ENCODE measurements around the gene EFNB2.

EFNB2 gene

GRCh38 chr13:106565127-106565775, 29.8 kb upstream of the EFNB2 start:
- TF ChIP-seq TAF1 (IDR thresholded peaks at IDR 0.05; ENCODE audit: low read depth): no peak
- no peak for TF ChIP-seq USF1 (IDR thresholded peaks at IDR 0.05)
- no peak for TF ChIP-seq RAD21 (IDR thresholded peaks at IDR 0.05; ENCODE audit: low read depth)
- no peak for TF ChIP-seq YY1 (IDR thresholded peaks at IDR 0.05; ENCODE audit: low read depth)
- TF ChIP-seq TCF12 (IDR thresholded peaks at IDR 0.05; ENCODE audit: low read depth): no peak
- TF ChIP-seq EP300 (IDR thresholded peaks at IDR 0.05; ENCODE audit: borderline replicate concordance): no peak
- TF ChIP-seq NFIC (IDR thresholded peaks at IDR 0.05): no peak
- TF ChIP-seq EGR1 (IDR thresholded peaks at IDR 0.05): no peak
- TF ChIP-seq CREB1 (IDR thresholded peaks at IDR 0.05; ENCODE audit: low read depth): no peak
- no peak for TF ChIP-seq CEBPB (IDR thresholded peaks at IDR 0.05)
- TF ChIP-seq, protein P1, sequence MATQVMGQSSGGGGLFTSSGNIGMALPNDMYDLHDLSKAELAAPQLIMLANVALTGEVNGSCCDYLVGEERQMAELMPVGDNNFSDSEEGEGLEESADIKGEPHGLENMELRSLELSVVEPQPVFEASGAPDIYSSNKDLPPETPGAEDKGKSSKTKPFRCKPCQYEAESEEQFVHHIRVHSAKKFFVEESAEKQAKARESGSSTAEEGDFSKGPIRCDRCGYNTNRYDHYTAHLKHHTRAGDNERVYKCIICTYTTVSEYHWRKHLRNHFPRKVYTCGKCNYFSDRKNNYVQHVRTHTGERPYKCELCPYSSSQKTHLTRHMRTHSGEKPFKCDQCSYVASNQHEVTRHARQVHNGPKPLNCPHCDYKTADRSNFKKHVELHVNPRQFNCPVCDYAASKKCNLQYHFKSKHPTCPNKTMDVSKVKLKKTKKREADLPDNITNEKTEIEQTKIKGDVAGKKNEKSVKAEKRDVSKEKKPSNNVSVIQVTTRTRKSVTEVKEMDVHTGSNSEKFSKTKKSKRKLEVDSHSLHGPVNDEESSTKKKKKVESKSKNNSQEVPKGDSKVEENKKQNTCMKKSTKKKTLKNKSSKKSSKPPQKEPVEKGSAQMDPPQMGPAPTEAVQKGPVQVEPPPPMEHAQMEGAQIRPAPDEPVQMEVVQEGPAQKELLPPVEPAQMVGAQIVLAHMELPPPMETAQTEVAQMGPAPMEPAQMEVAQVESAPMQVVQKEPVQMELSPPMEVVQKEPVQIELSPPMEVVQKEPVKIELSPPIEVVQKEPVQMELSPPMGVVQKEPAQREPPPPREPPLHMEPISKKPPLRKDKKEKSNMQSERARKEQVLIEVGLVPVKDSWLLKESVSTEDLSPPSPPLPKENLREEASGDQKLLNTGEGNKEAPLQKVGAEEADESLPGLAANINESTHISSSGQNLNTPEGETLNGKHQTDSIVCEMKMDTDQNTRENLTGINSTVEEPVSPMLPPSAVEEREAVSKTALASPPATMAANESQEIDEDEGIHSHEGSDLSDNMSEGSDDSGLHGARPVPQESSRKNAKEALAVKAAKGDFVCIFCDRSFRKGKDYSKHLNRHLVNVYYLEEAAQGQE (IDR thresholded peaks at IDR 0.05; ENCODE audit: low read depth): no peak
- TF ChIP-seq TEAD4 (IDR thresholded peaks at IDR 0.05): no peak

DNA sequence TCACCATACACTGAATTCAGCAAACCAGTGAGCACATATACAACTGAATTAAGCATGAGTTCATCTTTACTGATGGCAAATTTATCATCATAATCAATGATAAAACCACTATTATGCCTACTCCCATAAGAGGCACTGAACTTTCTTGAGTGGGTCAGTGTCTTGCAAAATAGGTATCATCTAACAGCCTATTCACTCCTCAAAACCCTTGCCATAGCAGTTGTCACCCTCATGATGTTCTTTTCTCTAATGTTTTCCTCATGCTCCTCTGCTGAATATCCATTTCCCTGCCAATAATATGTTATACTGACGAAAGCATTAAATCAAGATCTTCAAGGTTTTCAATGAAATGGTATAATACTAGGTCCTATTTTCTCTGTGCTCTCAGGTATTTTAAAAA, 26.8 kb upstream of the EFNB2 start:
- TF ChIP-seq TEAD4 (IDR thresholded peaks at IDR 0.05) (no peak), YY1 (IDR thresholded peaks at IDR 0.05; ENCODE audit: low read depth) (no peak), TCF12 (IDR thresholded peaks at IDR 0.05; ENCODE audit: low read depth) (no peak), ZBTB7A (IDR thresholded peaks at IDR 0.05; ENCODE audit: low read depth) (no peak), EGR1 (IDR thresholded peaks at IDR 0.05) (no peak), CEBPB (IDR thresholded peaks at IDR 0.05) (no peak), NFIC (IDR thresholded peaks at IDR 0.05) (no peak), USF1 (IDR thresholded peaks at IDR 0.05) (no peak)
- TF ChIP-seq, protein P1 (IDR thresholded peaks at IDR 0.05; ENCODE audit: low read depth): no peak
- TF ChIP-seq, protein P2, sequence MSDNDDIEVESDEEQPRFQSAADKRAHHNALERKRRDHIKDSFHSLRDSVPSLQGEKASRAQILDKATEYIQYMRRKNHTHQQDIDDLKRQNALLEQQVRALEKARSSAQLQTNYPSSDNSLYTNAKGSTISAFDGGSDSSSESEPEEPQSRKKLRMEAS (IDR thresholded peaks at IDR 0.05): no peak

- no peak for TF ChIP-seq CREB1 (IDR thresholded peaks at IDR 0.05; ENCODE audit: low read depth)
- TF ChIP-seq RAD21 (IDR thresholded peaks at IDR 0.05; ENCODE audit: low read depth): no peak
- TF ChIP-seq ZBTB7A (IDR thresholded peaks at IDR 0.05; ENCODE audit: low read depth): no peak
- no peak for TF ChIP-seq USF1 (IDR thresholded peaks at IDR 0.05)
- TF ChIP-seq FOXM1 (IDR thresholded peaks at IDR 0.05; ENCODE audit: borderline replicate concordance, low read depth): no peak
Observed at GRCh38 chr13:106561551-106562170, 26.2 kb upstream of the EFNB2 start.

GRCh38 chr13:106560821-106561220, 25.4 kb upstream of the EFNB2 start:
- TF ChIP-seq CREB1 (IDR thresholded peaks at IDR 0.05; ENCODE audit: low read depth): no peak
- no peak for TF ChIP-seq TAF1 (IDR thresholded peaks at IDR 0.05; ENCODE audit: low read depth)
- TF ChIP-seq, protein P1 (IDR thresholded peaks at IDR 0.05; ENCODE audit: low read depth): no peak
- no peak for TF ChIP-seq TCF12 (IDR thresholded peaks at IDR 0.05; ENCODE audit: low read depth)
- no peak for TF ChIP-seq FOXM1 (IDR thresholded peaks at IDR 0.05; ENCODE audit: borderline replicate concordance, low read depth)
- no peak for TF ChIP-seq YY1 (IDR thresholded peaks at IDR 0.05; ENCODE audit: low read depth)
- no peak for TF ChIP-seq EP300 (IDR thresholded peaks at IDR 0.05; ENCODE audit: borderline replicate concordance)
- no peak for TF ChIP-seq NFIC (IDR thresholded peaks at IDR 0.05)
- TF ChIP-seq, protein P2 (IDR thresholded peaks at IDR 0.05): no peak
- no peak for TF ChIP-seq TEAD4 (IDR thresholded peaks at IDR 0.05)
- TF ChIP-seq CEBPB (IDR thresholded peaks at IDR 0.05): no peak
- no peak for TF ChIP-seq ZBTB7A (IDR thresholded peaks at IDR 0.05; ENCODE audit: low read depth)
- TF ChIP-seq RAD21 (IDR thresholded peaks at IDR 0.05; ENCODE audit: low read depth): no peak
- TF ChIP-seq EGR1 (IDR thresholded peaks at IDR 0.05): no peak
- TF ChIP-seq USF1 (IDR thresholded peaks at IDR 0.05): no peak
